ENCODE results near the gene NTHL1. TPM values are rescaled to one million over a fixed set of nuclear protein-coding genes. Genes with fewer than 3 reads are reported as not detected.

The NTHL1 gene
- total and polyA plus RNA-seq, 2 of the 13 experiments (the other 11 are each of a cell fraction or from before 2014, with no cell fraction given) = 47.5 to 64.9 TPM

DNA sequence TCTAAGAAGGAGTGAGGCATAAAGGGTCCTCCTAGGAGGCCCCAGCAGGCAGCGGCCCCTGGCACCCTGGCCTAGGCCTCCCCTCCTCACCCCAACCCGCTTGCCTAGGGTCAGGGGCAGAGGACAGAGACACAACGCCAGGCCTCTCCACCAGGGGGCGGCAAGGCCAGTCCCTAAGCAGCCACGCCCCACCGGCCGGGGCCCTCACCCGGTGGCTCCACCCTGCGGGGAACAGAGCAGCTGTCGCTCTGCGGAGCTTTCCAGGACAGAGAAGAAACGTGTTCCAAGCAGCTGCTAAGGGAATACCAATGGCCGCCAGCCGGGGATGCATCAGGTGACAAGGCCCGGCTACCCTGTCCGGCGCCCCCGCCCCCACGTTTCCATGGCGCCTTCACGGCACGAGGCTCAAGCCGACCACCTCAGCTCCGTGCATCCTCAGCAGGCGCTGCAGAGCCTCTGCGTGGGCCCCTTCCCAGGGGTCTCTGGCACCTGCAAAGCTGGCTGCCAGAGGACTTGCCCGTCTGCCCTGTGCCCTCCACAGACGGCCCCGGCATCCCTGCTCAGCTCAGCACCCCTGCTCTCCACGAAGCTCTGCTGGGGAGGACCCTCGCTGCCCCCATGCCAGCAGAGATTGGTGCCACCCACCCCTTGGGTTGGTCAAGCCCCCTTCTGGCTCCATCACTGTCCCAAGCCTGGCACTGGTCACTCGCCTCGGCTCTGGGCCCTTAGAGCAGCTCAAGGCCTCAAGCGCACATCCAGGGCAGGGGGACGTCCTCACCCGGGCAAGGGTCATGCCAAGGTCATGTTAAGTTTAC is 43.6 kb downstream of the NTHL1 start (continued):
- TF ChIP-seq ZNF280D (CRISPR knock-in tag; IDR thresholded peaks at IDR 0.05) (0 out of 2 replicates have a peak, but pooled peaks have one; percentile 59), MXI1 (IDR thresholded peaks at IDR 0.05; ENCODE audit: borderline replicate concordance, low read depth, low read length) (peak; percentile 94; the same call in 1 of the 3 replicates), ISL2 (CRISPR knock-in tag; IDR thresholded peaks at IDR 0.05) (no peak), MYNN (CRISPR knock-in tag; IDR thresholded peaks at IDR 0.05; ENCODE audit: low read depth) (no peak), IKZF5 (CRISPR knock-in tag; IDR thresholded peaks at IDR 0.05) (peak; percentile 66; the same call in 1 of the 2 replicates), HIVEP1 (CRISPR knock-in tag; IDR thresholded peaks at IDR 0.05) (no peak), IKZF1 (IDR thresholded peaks at IDR 0.05) (no peak), TCF7 (IDR thresholded peaks at IDR 0.05; ENCODE audit: low read depth) (no peak), FOXA1 (IDR thresholded peaks at IDR 0.05) (no peak), FOXA1 (CRISPR knock-in tag; IDR thresholded peaks at IDR 0.05) (no peak), AGO1 (IDR thresholded peaks at IDR 0.05; ENCODE audit: low read depth, low read length, poor library complexity, severe bottlenecking) (peak; percentile 38), KAT2B (IDR thresholded peaks at IDR 0.05; ENCODE audit: borderline replicate concordance, low read depth, low read length) (no peak), ZSCAN31 (CRISPR knock-in tag; IDR thresholded peaks at IDR 0.05; ENCODE audit: low read depth) (peak; percentile 58; the same call in 1 of the 2 replicates), PPARG (CRISPR knock-in tag; conservative IDR thresholded peaks at IDR 0.05) (0 out of 2 replicates have a peak, but pooled peaks have one; percentile 20), FIP1L1 (IDR thresholded peaks at IDR 0.05; ENCODE audit: borderline replicate concordance, insufficient read depth, low read depth, low read length) (0 out of 2 replicates have a peak, but pooled peaks have one; percentile 69), ISX (CRISPR knock-in tag; conservative IDR thresholded peaks at IDR 0.05) (no peak), FOXK1 (CRISPR knock-in tag; IDR thresholded peaks at IDR 0.05; ENCODE audit: borderline replicate concordance, low read depth) (peak; percentile 49; the same call in 1 of the 2 replicates)
- TF ChIP-seq, protein P1, sequence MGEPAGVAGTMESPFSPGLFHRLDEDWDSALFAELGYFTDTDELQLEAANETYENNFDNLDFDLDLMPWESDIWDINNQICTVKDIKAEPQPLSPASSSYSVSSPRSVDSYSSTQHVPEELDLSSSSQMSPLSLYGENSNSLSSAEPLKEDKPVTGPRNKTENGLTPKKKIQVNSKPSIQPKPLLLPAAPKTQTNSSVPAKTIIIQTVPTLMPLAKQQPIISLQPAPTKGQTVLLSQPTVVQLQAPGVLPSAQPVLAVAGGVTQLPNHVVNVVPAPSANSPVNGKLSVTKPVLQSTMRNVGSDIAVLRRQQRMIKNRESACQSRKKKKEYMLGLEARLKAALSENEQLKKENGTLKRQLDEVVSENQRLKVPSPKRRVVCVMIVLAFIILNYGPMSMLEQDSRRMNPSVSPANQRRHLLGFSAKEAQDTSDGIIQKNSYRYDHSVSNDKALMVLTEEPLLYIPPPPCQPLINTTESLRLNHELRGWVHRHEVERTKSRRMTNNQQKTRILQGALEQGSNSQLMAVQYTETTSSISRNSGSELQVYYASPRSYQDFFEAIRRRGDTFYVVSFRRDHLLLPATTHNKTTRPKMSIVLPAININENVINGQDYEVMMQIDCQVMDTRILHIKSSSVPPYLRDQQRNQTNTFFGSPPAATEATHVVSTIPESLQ (CRISPR knock-in tag; conservative IDR thresholded peaks at IDR 0.05) = no peak
- TF ChIP-seq, protein P2, sequence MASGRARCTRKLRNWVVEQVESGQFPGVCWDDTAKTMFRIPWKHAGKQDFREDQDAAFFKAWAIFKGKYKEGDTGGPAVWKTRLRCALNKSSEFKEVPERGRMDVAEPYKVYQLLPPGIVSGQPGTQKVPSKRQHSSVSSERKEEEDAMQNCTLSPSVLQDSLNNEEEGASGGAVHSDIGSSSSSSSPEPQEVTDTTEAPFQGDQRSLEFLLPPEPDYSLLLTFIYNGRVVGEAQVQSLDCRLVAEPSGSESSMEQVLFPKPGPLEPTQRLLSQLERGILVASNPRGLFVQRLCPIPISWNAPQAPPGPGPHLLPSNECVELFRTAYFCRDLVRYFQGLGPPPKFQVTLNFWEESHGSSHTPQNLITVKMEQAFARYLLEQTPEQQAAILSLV (CRISPR knock-in tag; IDR thresholded peaks at IDR 0.05; ENCODE audit: borderline replicate concordance) = no peak
- TF ChIP-seq, protein P3, sequence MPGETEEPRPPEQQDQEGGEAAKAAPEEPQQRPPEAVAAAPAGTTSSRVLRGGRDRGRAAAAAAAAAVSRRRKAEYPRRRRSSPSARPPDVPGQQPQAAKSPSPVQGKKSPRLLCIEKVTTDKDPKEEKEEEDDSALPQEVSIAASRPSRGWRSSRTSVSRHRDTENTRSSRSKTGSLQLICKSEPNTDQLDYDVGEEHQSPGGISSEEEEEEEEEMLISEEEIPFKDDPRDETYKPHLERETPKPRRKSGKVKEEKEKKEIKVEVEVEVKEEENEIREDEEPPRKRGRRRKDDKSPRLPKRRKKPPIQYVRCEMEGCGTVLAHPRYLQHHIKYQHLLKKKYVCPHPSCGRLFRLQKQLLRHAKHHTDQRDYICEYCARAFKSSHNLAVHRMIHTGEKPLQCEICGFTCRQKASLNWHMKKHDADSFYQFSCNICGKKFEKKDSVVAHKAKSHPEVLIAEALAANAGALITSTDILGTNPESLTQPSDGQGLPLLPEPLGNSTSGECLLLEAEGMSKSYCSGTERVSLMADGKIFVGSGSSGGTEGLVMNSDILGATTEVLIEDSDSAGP (CRISPR knock-in tag; IDR thresholded peaks at IDR 0.05; ENCODE audit: borderline replicate concordance) = peak; percentile 75
